GM23338 (cell line): Measurements from ENCODE around the gene ZBTB34. TPM values are rescaled to one million over a fixed set of nuclear protein-coding genes. Genes with fewer than 3 reads are reported as not detected.

Experiments used
- ATAC-seq: fragments of 200-7000 bp; cut with Tn5 transposase; 3 replicates; pipeline ENCODE4 v1.9.1; 2020
- DNase-seq: peaks from one replicate; pipeline ENCODE4 v3.0.0-alpha.2; 2015; ENCODE audit warnings: low spot score
- H2AFZ ChIP-seq: fragments of 200-600 bp; sonication (generic); 2 replicates; pipeline ENCODE4 v1.8.0; 2016; ENCODE audit warnings: antibody characterized with exemption, mild to moderate bottlenecking, moderate library complexity
- H3F3A ChIP-seq: fragments of 200-600 bp; sonication (generic); replicated peaks from 2 replicates; pipeline ENCODE4 v1.8.0; 2017; ENCODE audit warnings: antibody characterized with exemption, mixed run types, low read depth
- H3K27ac ChIP-seq: fragments of 200-600 bp; sonication (generic); 2 replicates; pipeline ENCODE4 v1.6.1; 2016; ENCODE audit warnings: low read depth
- H3K27me3 ChIP-seq: fragments of 200-600 bp; sonication (generic); 2 replicates; pipeline ENCODE4 v1.8.0; 2016; ENCODE audit warnings: mild to moderate bottlenecking, mixed run types, moderate library complexity; ENCODE audit not compliant: insufficient read depth
- H3K36me3 ChIP-seq: fragments of 200-600 bp; sonication (generic); 2 replicates; pipeline ENCODE4 v1.8.0; 2016; ENCODE audit warnings: mild to moderate bottlenecking; ENCODE audit not compliant: insufficient read depth
- H3K4me1 ChIP-seq: fragments of 200-600 bp; sonication (generic); 2 replicates; pipeline ENCODE4 v1.8.0; 2016; ENCODE audit warnings: mild to moderate bottlenecking, moderate library complexity; ENCODE audit not compliant: insufficient read depth
- H3K4me2 ChIP-seq: fragments of 200-600 bp; sonication (generic); 2 replicates; pipeline ENCODE4 v1.7.1; 2017; ENCODE audit warnings: mixed run types
- H3K4me3 ChIP-seq: fragments of 200-600 bp; sonication (generic); 2 replicates; pipeline ENCODE4 v1.6.1; 2016; ENCODE audit warnings: mixed run types
- H3K79me2 ChIP-seq: fragments of 200-600 bp; sonication (generic); replicated peaks from 2 replicates; pipeline ENCODE4 v1.8.0; 2017; ENCODE audit warnings: mild to moderate bottlenecking; ENCODE audit not compliant: insufficient read depth
- H3K9me2 ChIP-seq: fragments of 200-600 bp; sonication (generic); 2 replicates; pipeline ENCODE4 v1.8.0; 2017; ENCODE audit not compliant: insufficient read depth
- H4K20me1 ChIP-seq: fragments of 200-600 bp; sonication (generic); replicated peaks from 2 replicates; pipeline ENCODE4 v1.8.0; 2017; ENCODE audit warnings: mild to moderate bottlenecking; ENCODE audit not compliant: insufficient read depth
- H3K27ac Mint-ChIP-seq: 2 replicates; pipeline ENCODE4 v1.8.0; 2020; ENCODE audit warnings: inconsistent platforms, mild to moderate bottlenecking, moderate library complexity, mixed read lengths
- H3K27me3 Mint-ChIP-seq: 3 replicates; pipeline ENCODE4 v1.8.0; 2022; ENCODE audit warnings: low read depth, mild to moderate bottlenecking, moderate library complexity, mixed read lengths, inconsistent platforms; ENCODE audit not compliant: insufficient read depth, poor library complexity
- H3K36me3 Mint-ChIP-seq: 3 replicates; pipeline ENCODE4 v1.8.0; 2021; ENCODE audit warnings: low read depth, mild to moderate bottlenecking, inconsistent platforms, moderate library complexity, mixed read lengths
- H3K4me1 Mint-ChIP-seq: 3 replicates; pipeline ENCODE4 v1.8.0; 2020; ENCODE audit warnings: mild to moderate bottlenecking, inconsistent platforms, mixed read lengths
- H3K4me3 Mint-ChIP-seq: 3 replicates; pipeline ENCODE4 v1.8.0; 2021; ENCODE audit warnings: moderate library complexity, mild to moderate bottlenecking, inconsistent platforms, mixed read lengths
- H3K9me3 Mint-ChIP-seq: 3 replicates; pipeline ENCODE4 v1.8.0; 2020; ENCODE audit warnings: moderate library complexity, mild to moderate bottlenecking, inconsistent platforms, mixed read lengths
- CREB1 ChIP-seq: fragments of 250-450 bp; sonication (Bioruptor Pico); IDR thresholded peaks from 2 replicates; pipeline ENCODE4 v1.5.0; 2020; ENCODE audit warnings: low read depth, mild to moderate bottlenecking, moderate library complexity
- ETS1 ChIP-seq: IDR thresholded peaks from 2 replicates; pipeline ENCODE4 v1.6.1; 2016; ENCODE audit warnings: antibody characterized with exemption
- EZH2 ChIP-seq: fragments of 200-600 bp; sonication (generic); IDR thresholded peaks from one replicate; pipeline ENCODE4 v1.8.0; 2017; ENCODE audit warnings: antibody characterized with exemption, mild to moderate bottlenecking, low read depth; ENCODE audit not compliant: unreplicated experiment
- EZH2phosphoT487 ChIP-seq: fragments of 200-600 bp; sonication (generic); IDR thresholded peaks from one replicate; pipeline ENCODE4 v1.8.1; 2018; ENCODE audit warnings: antibody characterized with exemption; ENCODE audit not compliant: unreplicated experiment
- NANOG ChIP-seq: IDR thresholded peaks from 2 replicates; pipeline ENCODE4 v1.6.1; 2016; ENCODE audit warnings: antibody characterized with exemption, borderline replicate concordance
- POLR2AphosphoS5 ChIP-seq: IDR thresholded peaks from 2 replicates; pipeline ENCODE4 v1.6.1; 2016; ENCODE audit warnings: antibody characterized with exemption, low read depth
- ZNF114 ChIP-seq: fragments of 250-450 bp; sonication (Bioruptor Pico); IDR thresholded peaks from 2 replicates; pipeline ENCODE4 v1.5.0; 2020; ENCODE audit warnings: mild to moderate bottlenecking, moderate library complexity
- polyA plus RNA-seq: library from polyadenylated mRNA; unstranded; fragments of >200 nt; fragmentation: Nextera tagmentation; extraction: Ambion mirVana; gene quantifications from 2 replicates; pipeline ENCODE4 v1.2.1, GENCODE V29; 2016
- total RNA-seq: library from RNA; depleted of rRNA; stranded (reverse); fragments of >200 nt; shearing (Covaris generic); gene quantifications from 2 replicates; pipeline ENCODE4 v1.2.3, GENCODE V29; 2014
- TF ChIP-seq, protein P1 (sequence below): fragments of 250-450 bp; sonication (Bioruptor Pico); IDR thresholded peaks from 2 replicates; pipeline ENCODE4 v1.5.0; 2020; ENCODE audit warnings: mild to moderate bottlenecking, moderate library complexity

Gene ZBTB34
- total and polyA plus RNA-seq, 2 experiments from 2014 or later: 6.4 to 21.9 TPM

DNA sequence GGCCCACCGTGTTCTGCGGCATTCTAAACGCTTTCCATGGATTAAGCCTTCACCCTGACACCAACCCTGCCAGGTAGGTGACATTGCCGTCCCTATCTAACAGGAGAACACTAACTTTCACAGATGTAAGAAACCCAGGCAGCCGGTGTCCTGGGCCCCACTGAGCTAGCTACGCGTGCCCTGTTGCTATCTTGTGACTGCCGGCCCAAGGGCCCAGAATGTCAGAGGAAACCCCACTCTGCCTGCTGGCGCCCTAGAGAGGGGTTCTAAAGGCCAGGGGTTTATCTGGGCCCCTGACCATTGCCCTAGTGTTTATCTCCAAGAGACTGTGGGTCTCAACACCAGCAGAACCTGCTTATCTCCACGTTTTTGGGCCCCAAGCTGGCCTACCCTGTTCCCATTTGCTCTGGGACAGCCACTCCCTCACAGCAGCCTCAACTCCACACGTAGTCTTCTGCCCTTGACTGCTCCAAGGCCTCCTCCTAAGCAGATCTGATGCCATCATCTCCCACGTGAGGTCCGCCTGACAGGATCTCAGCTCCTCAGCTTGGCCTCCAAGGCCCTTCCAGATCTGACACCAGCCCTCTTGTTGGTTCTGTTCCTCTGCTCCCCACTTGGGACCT, 18.1 kb upstream of the ZBTB34 start (continued):
- TF ChIP-seq, protein P1, sequence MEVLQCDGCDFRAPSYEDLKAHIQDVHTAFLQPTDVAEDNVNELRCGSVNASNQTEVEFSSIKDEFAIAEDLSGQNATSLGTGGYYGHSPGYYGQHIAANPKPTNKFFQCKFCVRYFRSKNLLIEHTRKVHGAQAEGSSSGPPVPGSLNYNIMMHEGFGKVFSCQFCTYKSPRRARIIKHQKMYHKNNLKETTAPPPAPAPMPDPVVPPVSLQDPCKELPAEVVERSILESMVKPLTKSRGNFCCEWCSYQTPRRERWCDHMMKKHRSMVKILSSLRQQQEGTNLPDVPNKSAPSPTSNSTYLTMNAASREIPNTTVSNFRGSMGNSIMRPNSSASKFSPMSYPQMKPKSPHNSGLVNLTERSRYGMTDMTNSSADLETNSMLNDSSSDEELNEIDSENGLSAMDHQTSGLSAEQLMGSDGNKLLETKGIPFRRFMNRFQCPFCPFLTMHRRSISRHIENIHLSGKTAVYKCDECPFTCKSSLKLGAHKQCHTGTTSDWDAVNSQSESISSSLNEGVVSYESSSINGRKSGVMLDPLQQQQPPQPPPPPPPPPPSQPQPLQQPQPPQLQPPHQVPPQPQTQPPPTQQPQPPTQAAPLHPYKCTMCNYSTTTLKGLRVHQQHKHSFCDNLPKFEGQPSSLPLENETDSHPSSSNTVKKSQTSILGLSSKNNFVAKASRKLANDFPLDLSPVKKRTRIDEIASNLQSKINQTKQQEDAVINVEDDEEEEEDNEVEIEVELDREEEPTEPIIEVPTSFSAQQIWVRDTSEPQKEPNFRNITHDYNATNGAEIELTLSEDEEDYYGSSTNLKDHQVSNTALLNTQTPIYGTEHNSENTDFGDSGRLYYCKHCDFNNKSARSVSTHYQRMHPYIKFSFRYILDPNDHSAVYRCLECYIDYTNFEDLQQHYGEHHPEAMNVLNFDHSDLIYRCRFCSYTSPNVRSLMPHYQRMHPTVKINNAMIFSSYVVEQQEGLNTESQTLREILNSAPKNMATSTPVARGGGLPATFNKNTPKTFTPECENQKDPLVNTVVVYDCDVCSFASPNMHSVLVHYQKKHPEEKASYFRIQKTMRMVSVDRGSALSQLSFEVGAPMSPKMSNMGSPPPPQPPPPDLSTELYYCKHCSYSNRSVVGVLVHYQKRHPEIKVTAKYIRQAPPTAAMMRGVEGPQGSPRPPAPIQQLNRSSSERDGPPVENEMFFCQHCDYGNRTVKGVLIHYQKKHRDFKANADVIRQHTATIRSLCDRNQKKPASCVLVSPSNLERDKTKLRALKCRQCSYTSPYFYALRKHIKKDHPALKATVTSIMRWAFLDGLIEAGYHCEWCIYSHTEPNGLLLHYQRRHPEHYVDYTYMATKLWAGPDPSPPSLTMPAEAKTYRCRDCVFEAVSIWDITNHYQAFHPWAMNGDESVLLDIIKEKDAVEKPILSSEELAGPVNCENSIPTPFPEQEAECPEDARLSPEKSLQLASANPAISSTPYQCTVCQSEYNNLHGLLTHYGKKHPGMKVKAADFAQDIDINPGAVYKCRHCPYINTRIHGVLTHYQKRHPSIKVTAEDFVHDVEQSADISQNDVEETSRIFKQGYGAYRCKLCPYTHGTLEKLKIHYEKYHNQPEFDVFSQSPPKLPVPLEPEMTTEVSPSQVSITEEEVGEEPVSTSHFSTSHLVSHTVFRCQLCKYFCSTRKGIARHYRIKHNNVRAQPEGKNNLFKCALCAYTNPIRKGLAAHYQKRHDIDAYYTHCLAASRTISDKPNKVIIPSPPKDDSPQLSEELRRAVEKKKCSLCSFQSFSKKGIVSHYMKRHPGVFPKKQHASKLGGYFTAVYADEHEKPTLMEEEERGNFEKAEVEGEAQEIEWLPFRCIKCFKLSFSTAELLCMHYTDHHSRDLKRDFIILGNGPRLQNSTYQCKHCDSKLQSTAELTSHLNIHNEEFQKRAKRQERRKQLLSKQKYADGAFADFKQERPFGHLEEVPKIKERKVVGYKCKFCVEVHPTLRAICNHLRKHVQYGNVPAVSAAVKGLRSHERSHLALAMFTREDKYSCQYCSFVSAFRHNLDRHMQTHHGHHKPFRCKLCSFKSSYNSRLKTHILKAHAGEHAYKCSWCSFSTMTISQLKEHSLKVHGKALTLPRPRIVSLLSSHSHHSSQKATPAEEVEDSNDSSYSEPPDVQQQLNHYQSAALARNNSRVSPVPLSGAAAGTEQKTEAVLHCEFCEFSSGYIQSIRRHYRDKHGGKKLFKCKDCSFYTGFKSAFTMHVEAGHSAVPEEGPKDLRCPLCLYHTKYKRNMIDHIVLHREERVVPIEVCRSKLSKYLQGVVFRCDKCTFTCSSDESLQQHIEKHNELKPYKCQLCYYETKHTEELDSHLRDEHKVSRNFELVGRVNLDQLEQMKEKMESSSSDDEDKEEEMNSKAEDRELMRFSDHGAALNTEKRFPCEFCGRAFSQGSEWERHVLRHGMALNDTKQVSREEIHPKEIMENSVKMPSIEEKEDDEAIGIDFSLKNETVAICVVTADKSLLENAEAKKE (CRISPR knock-in tag): no peak
- TF ChIP-seq ETS1: no peak

GRCh38 chr9:126842977-126843799, 17.3 kb upstream of the ZBTB34 start:
- no peak overlapping the region for H3K27ac ChIP-seq
- Mint-ChIP-seq H3K9me3 (no peaks in the 10 kb centered on the region), H3K27ac (no peak overlapping the region), H3K4me1 (peaks cover 4% of the 10 kb centered on the region), H3K27me3 (peaks cover 1% of the 10 kb centered on the region), H3K36me3 (no peaks in the 10 kb centered on the region), H3K4me3 (no peak overlapping the region)
- no peaks in the 10 kb centered on the region; the same call in 1 of the 2 replicates for H4K20me1 ChIP-seq
- no peaks in the 10 kb centered on the region for H3K9me2 ChIP-seq
- no peak for ATAC-seq
- H3K27me3 ChIP-seq: no peaks in the 10 kb centered on the region
- no peak overlapping the region for H3K4me3 ChIP-seq
- H3K79me2 ChIP-seq: no peaks in the 10 kb centered on the region
- H2AFZ ChIP-seq: no peak overlapping the region
- no peaks in the 10 kb centered on the region for H3K4me1 ChIP-seq
- no peak overlapping the region for H3K4me2 ChIP-seq
- no peak for DNase-seq
- no peaks in the 10 kb centered on the region for H3F3A ChIP-seq
- no peaks in the 10 kb centered on the region; the same call in 1 of the 2 replicates for H3K36me3 ChIP-seq
- no peak for TF ChIP-seq POLR2AphosphoS5
- no peak for TF ChIP-seq ZNF114 (CRISPR knock-in tag)
- TF ChIP-seq EZH2phosphoT487: no peak
- TF ChIP-seq NANOG: no peak
- no peak for TF ChIP-seq ETS1
- no peak for TF ChIP-seq CREB1
- TF ChIP-seq EZH2: no peak
